ENCODE results near the gene ARL13B.
"Not testable (repeated sequence)": the region's sequence is repeated elsewhere in the genome, so short reads cannot be mapped to it uniquely, and the experiment has no call there.

Gene ARL13B

GRCh38 chr3:94001827-94002495 is 22.0 kb downstream of the ARL13B start:
- DNase-seq, result no peak

DNA sequence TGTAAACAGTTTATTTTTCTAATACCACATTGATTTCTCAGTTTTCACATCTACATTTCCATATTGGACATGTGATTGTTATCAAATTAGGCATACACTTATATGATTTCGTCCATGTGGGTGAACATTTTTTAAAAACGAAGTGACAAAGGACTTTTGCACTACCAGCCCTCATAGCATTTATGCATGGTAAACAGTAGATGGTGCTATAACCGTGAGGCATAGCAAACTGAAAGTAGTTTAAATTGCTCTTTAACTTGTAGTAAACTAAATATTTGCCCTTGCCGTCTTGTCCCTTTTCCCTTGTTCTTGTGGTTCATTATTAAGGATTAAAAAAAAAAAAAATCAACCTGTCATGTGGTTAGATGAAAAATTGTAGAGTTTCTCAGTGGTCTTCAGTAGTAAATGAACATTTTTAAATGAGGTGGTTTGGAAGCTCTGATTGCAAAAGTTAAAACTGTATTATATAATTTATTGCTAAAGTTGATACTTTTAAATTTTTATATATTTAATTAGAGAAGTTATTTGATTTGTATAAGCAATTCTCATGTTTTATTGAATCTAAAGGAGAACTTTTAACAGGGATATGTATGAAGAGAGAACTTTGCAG is 24.5 kb downstream of the ARL13B start:
- peak in 1 of 2 experiments; percentile 49 for DNase-seq

GRCh38 chr3:94008253-94008652 is 28.3 kb downstream of the ARL13B start:
- no peak for DNase-seq

GRCh38 chr3:94009608-94010007 is 29.7 kb downstream of the ARL13B start:
- DNase-seq, result no peak

DNA sequence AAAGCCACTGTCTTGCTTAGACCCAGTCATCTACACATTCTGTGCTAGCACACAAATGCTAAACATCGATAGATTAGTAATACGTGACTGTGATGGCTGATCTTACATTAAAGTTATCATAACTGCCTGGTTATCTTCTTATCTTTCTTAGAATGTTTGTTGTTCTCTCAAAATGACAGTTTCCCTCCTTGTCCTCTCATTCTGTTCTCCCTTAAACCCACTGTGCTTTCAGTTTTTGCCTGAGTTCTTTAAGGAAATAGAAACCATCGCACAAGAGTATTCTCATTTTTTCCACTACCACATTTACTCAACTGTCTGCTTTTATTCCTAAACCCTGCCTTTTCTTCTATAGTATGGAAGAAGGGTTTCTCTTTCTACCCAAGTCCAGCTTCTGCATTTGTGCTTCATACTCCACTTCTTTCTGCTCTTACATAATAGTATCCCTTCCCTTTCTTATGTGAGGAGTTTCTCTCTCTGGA is 31.3 kb downstream of the ARL13B start:
- no peak for DNase-seq

GRCh38 chr3:94012185-94012584 is 32.2 kb downstream of the ARL13B start:
- DNase-seq, result no peak

DNA sequence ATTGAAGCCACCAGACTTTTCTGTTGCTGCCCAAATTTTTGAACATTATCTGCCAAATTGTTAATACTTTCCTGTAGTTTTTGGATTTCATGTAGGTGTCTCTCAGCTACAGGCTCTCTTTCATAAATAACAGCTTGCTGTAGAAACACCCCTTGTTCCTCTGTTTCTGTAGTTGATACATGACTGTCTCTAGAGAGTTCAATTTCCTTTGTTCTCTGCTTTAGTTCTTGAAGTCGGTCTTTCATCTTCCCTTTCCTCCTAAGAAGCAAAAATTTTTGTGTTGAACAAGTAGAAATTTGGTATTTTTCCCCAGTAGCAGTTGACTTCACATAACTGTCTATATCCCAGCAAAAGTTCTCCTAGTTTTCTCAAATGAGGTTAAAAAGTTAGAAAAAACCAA is 35.1 kb downstream of the ARL13B start:
- DNase-seq, result no peak

DNA sequence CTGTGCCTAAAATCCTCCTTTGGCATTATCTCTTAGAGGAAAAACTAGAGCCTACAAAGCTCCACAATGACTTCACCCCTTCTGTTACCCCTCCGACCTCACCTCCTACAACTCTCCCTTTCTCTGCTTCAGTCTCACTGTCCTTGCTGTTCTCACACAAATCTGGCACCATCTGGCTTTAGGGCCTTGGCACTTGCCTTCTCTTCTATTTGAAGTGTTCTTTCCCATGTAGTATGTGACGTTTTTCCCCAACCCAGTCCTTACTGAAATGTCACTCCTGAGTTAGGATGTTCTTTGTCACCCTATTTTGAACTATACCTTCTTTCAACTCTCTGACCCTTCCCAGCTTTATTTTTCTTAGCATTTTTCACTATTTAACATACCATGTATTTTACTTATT is 39.7 kb downstream of the ARL13B start:
- no peak for DNase-seq

GRCh38 chr3:94020293-94020692 is 40.3 kb downstream of the ARL13B start:
- no peak for DNase-seq

DNA sequence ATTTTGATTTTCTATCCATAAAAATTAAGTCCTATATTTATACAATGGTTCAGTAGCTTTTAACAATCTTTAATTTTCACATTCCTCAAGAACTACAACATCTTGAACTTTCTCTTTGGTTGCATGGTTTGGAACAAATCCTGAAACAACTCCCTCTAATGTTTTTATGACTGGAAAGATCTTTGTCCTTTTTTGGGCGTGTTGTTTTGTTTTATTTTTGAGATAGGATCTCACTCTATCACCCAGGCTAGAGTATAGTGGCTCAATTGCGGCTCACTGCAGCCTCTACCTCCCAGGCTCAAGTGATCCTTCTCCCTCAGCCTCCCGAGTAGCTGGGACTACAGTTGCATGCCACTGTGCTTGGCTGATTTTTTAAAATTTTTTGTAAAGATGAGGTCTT is 44.4 kb downstream of the ARL13B start:
- no peak for DNase-seq

DNA sequence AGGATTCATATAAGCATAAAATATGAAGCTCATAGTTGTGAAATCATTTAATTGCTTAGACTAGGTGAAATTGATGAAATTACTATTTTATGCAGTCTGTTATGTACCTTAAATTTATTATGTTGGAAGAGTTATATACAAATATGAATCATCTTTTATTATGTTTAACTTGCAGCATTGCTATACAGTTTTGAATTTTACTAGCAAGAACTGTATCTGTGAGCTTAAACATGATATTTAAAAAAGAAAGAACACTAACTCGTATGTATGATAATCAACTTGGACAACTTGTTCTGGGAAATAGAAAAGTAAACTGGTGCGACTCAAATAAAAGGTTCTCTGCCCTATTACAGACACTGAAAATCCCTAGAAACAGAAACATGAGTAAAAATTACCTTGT is 46.7 kb downstream of the ARL13B start:
- DNase-seq, result no peak

DNA sequence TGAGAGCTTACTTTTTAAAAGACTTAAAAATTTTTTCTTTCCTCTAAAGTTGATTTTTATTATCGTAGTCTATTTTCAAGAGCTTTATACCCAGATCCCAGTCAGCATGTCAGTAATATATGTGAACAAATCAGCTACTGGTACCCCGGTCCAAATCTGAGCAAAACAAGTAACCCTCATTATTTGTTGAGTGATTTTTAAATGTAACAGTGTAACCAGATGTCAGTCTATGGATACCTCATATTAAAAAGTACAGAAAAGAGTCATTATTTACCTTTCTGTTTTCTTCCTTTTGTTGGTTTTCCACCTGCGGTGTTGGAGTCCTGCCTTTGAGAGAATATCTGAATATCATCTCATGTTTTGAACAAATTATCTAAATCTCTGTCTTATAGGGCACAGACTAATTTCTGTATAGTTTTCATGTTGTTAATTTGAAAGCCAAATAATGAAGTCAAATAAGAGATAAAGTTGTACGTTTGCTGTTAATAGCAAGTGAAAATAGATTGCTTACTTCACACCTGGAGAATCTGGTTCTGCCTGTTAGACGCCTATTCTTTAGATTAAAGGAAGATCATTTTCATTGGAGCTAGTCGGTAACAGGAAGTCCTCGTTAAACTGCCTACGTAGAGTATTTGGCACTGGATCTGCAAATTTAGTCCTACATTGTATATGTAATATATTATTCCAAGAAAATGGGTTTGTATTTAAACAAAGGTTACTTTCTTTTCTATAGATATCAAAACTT is 48.3 kb downstream of the ARL13B start, which contains the start of gene STX19:
STX19 (minus strand) TSS at position 505 of the 745 bp plus-strand sequence. CDS start 13,328 bp downstream, outside the sequence.
- DNase-seq, result no peak

DNA sequence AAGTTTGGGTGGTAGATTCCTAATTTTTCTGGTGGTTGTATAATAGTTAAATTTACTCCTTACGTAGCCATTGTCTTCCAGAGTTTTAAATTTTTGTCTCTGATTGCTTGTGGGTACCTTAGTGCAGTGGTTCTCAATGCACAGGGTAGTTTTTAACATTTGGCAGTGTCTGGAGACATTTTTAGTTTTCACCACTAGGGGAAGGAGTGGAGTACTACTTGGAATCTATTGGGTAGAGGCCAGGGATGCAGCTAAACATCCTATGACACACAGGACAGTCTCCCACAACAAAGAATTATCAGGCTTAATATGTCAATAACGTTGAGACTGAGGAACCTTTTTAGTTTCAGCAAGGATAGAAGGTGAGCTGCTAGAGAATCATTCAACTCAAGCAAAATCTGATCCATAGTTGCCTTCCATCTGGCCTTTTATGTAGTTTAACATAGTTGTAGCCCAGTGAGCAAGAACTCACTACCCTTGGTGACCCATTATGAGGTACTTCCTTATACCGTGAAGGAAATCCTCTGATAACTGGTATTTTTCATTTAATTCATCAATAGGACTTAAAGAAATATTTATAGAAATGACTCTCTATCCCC is 57.1 kb downstream of the ARL13B start:
- DNase-seq, result peak in 1 of 2 experiments; percentile 28

- no peak for DNase-seq
Measured at GRCh38 chr3:94043285-94043684, 63.3 kb downstream of the ARL13B start.

DNA sequence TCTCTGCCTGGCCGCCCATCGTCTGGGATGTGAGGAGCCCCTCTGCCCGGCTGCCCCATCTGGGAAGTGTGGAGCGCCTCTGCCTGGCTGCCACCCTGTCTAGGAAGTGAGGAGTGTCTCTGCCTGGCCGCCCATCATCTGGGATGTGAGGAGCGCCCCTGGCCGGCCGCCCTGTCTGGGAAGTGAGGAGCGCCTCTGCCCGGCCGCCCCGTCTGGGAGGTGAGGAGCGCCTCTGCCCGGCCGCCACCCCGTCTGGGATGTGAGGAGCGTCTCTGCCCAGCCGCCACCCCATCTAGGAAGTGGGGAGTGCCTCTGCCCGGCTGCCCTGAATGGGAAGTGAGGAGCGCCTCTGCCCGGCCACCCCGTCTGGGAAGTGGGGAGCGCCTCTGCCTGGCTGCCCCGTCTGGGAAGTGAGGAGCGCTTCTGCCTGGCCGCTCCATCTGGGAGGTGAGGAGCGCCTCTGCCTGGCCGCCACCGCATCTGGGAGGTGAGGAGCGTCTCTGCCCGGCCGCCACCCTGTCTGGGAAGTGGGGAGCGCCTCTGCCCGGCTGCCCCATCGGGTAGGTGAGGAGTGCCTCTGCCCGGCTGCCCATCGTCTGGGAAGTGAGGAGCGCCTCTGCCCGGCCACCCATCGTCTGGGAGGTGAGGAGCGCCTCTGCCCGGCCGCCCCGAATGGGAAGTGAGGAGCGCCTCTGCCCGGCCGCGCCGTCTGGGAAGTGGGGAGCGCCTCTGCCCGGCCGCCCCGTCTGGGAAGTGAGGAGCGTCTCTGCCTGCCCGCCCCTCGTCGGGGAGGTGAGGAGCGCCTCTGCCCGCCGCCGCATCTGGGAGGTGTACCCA is 64.4 kb downstream of the ARL13B start:
- DNase-seq, result not testable (repeated sequence)

GRCh38 chr3:94046533-94046932 is 66.6 kb downstream of the ARL13B start:
- no peak for DNase-seq

DNA sequence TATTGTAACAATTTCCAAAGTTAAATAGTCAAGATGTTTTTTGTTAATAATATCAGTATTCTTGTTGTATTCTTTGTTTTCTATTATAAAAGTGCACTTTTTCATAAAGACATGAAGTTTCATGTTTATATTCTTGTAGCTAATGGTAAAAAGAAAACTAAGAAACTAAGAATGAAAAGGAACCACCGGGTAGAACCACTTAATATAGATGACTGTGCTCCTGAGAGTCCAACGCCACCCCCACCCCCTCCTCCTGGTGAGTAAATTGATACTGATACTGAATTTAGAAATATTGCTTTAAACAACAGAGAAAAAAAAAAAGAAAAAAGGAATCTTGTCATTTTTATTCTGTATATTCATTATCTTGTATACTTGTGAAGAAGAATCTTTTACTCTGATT is 69.3 kb downstream of the ARL13B start:
- no peak for DNase-seq

GRCh38 chr3:94050546-94050945 is 70.6 kb downstream of the ARL13B start:
- DNase-seq, result no peak

- DNase-seq, result no peak
Measured at GRCh38 chr3:94061297-94061696, 81.3 kb downstream of the ARL13B start.

DNA sequence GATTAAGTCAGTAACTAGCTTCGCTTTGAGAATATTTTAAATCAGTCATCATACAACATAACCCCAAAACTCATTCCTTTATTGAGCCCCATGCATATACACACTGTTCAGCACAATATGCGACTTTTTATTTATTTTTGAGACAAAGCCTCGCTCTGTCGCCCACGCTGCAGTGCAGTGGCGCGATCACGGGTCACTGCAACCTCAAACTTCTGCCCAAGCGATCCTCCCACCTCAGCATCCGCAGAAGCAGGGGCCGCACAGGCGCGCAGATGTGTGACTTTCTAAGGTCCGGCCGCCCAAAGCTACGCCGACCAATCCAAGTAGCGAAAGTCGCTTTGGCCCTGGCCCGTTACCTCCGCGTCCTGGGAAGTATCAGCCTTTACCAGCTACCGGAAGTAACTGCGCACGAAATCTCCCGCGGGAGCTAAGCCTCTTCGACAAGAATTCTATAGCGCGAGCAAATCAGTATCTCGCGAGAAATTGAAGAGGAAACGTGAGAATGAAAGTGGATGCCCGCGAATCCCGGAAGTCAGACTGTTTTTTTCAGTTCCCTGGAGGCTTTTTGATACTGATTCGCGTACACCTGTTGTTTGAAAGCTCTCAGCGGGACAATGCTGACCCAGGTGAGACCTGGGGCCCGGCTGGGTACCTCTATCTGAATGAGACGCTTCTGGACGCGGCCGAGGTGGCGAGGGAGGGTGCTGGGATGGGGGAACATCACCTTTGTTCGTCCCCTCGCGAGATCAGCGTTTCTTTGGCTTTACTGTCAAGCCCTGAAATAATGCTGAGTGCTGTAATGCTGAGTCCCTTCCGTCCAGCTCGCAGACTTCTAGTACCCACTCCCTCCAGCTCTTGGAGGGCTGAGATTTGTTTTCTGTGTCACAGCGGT is 82.8 kb downstream of the ARL13B start, which contains the start of the genes DHFR2 and NSUN3:
DHFR2 (minus strand) TSS at position 404 of the 892 bp plus-strand sequence. CDS start 1,405 bp downstream, outside the sequence.
NSUN3 (plus strand) TSS at position 549 of the 892 bp plus-strand sequence; CDS start at position 615, 66 bp downstream.
- DNase-seq, result peak; percentile 93 to 96

DNA sequence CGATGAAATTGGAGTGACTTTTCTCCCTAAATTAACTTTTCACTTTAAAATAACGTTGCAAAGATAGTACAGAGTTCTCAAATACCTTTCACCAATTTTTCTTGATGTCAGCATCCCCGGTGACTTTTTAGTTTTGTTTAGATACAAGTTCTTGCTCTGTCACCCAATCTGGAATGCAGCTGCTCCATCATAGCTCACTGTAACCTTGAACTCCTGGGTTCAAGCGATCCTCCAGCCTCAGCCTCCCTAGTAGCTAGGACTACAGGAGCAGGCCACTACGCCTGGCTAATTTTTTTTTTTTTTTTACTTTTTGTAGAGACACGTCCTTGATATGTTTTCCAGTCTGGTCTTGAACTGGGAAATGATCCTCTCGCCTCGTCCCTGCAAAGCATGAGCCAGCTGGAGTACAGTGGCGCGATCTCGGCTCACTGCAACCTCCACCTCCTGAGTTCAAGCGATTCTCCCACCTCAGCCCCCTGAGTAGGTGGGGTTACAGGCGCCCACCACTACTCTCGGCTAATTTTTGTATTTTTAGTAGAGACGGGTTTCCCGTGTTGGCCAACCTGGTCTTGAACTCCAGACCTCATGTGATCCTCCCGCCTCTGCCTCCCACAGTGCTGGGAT is 83.7 kb downstream of the ARL13B start:
- no peak for DNase-seq

Measured in NCI-H526 (cell line).